Retina (tissue), 1 donor: ENCODE measurements around the gene SOX11.
"Not testable (repeated sequence)": the region's sequence is repeated elsewhere in the genome, so short reads cannot be mapped to it uniquely, and the experiment has no call there.

Experiments
- DNase-seq: peaks from one replicate; pipeline ENCODE4 v3.0.0-alpha.2; 2016

SOX11 gene

DNA sequence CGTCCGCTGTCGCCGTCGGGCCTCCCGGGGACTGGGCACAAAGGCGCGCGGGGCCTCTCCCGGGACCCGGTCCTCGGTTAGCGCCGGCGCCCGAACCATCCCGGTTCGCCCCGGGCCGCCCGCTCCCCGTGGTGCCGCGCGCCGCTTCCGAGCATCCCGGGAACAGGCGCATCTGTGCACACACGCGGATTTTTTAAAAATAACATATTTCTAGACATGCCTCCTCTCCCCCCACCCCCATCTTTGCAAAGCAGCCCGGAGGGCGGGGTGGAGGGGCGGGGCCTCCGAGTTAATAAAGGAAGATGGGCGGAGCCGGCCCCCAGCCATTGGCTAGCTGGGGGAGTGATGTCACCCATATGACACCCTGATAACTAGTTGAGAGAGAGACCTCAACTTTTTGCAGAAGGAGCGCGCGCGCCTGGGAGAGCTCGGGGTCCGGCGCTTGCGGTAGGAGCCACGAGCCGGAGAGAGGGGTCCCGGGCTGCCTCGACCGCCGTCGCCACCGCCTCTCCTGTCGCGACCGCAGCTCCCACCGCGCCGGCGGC, at the start of gene SOX11:
TSS of gene SOX11 (plus strand) at position 400 of the 545 bp plus-strand sequence. CDS start 338 bp downstream, outside the sequence.
- DNase-seq, result peak; percentile 100

DNA sequence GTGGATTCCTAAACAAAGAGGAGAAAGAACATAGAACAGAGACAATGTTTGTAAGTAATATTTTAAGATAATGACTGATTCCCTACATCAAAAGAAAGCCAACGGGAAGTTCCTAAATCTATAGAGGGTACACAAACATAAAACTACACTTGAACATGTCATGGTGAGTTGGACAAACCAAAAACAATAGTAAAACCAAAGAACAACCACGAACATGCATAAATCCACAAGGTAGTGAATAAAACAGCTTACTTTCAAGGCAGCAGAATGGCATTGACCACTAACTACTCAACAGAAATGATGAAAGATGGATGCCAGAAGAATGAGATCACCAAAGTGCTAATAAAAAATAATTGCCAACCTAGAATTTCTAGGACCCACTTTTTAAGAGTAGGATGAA, 39.5 kb upstream of the SOX11 start:
- not testable (repeated sequence) for DNase-seq

- not testable (repeated sequence) for DNase-seq
These were observed 38.4 kb upstream of the SOX11 start for GRCh38 chr2:5653756-5654155.

- DNase-seq, result no peak
These were observed 35.0 kb upstream of the SOX11 start for GRCh38 chr2:5657231-5657630.

DNA sequence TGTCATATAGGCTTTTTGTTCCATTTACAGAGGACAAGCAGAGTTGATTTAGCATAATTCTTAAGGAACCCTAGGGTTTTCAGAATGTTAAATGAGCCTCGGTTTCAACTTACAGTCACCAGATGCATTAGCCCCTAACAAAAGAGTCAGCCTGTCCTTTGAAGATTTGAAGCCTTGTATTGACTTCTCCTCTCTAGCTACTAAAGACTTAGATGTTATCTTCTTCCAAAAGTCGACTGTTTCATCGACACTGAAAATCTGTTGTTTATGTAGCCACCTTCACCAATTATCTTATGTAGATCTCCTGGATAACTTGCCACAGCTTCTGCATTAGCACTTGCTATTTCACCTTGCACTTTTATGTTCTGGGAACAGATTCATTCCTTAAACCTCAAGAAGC, 31.6 kb upstream of the SOX11 start:
- DNase-seq, result no peak

- DNase-seq, result no peak
These were observed 30.8 kb upstream of the SOX11 start for GRCh38 chr2:5661362-5661761.

DNA sequence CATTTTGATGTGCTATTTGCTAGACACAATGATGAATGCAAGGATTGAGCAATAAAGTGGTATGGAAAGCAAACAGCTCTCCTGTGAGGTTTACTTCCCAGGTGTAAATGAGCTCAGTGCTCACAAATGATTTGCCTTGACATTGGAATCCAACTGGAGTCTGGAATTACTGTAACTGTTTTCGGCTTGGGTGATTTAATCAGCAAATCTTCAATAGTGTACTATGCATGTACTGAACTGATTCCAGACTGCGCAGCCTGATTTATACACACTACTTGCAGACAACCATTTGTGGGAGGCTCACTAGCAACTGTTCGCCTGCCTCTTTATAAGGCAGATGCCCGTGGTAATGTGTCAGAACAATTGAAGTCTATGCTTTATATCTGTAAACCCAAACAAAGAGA, 27.9 kb upstream of the SOX11 start:
- peak; percentile 51 for DNase-seq

- peak; percentile 59 for DNase-seq
These were observed 27.1 kb upstream of the SOX11 start for GRCh38 chr2:5665066-5665465.

DNA sequence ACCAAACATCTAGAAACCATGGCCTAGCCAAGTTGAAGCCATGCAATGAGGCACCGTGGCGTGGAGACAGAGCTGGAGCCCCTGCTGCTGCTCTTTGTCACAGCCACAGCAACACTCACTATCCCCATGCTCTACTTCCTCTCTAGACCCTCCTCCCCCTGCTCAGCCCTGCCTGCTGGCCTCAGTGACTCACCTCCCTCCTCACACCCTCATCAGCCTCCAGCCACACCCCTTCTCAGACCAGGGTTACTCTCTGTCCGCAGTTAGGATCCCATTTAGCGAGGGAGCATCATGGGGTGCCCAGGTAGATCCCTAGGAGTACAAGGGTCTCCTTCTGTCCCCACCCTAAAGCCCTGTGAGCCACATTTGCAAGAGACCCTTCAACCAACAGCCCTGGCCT, 25.4 kb upstream of the SOX11 start:
- no peak for DNase-seq

DNA sequence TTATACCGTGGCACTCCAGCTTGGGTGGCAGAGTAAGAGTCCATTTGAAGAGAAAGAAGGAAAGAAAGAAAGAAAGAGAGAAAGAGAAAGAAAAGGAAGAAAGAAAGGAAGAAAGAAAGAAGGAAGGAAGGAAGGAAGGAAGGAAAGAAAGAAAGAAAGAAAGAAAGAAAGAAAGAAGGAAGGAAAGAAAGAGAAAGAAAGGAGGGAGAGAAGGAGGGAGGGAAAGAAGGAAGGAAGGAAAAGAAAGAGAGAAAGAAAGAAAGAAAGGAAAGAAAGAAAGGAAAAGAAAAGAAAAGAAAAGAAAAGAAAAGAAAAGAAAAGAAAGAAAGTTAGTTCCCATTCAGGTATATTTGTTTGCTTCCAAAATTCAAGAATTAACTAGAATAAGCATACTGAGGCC, 24.5 kb upstream of the SOX11 start:
- DNase-seq, result not testable (repeated sequence)

- peak; percentile 54 for DNase-seq
These were observed 23.4 kb upstream of the SOX11 start for GRCh38 chr2:5668682-5669250.

GRCh38 chr2:5672749-5673144, 19.4 kb upstream of the SOX11 start:
- no peak for DNase-seq

DNA sequence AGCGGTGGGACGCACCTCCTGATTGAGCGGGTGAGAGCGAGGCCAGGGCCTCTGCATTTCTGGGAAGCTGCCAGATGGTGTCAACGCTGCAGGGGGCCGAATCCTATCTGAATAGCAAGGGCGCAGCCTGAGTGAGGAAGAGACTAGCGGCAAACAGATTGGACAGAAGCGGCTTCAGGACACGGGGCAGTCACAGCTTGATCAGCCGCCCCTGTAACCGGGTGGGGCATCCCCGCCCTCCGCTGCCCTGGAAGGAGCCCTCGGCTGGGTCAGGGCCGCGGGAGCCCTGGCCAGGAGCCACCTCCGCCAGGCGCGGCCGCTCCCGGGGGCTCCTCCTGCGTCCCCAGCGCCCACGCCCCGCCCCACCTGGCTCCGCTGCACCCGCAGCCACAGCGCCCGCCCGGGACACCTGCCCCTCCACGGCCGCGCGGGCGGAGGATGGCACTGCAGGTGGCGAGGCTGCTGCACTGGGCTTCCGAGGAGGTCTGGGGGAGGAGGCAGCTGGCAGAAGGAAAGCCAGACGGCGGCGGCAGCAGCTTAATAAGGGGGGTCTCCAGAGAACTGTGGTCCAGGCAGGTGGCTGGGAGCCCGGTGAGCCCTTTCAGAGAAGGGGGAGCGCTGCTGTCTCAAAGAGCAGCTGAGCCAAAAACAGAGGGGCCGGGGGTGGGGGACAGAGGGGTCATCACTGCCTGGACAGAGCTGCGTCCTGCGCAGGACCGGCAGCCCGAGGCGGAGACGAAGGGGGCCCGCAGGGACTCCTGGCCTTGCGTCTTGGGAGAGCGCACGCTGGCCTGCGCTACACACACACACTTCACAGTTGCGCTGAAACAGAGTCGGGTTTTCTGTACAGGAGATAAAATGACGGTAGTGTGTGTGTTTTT, 18.8 kb upstream of the SOX11 start:
- DNase-seq, result peak; percentile 73

GRCh38 chr2:5674026-5674340, 18.2 kb upstream of the SOX11 start:
- DNase-seq, result no peak

DNA sequence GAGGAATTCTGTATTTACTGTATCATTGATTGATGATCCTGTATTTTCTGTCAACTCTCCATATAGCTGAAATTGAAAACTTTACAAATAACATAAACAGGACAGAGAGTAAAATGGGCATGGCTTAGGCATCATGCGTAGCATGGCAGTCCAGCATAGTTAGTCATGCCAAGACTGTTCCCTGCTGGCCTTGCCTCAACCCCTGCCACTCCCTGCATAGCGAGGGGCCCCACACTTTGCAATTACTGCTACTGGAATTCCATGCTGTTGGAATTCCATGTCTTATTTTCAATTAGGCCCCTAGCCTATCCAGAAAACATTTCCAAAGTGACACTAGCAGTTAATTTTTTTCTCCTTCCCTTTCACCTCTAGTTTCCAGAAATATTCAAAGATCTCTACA, 15.1 kb upstream of the SOX11 start:
- no peak for DNase-seq

DNA sequence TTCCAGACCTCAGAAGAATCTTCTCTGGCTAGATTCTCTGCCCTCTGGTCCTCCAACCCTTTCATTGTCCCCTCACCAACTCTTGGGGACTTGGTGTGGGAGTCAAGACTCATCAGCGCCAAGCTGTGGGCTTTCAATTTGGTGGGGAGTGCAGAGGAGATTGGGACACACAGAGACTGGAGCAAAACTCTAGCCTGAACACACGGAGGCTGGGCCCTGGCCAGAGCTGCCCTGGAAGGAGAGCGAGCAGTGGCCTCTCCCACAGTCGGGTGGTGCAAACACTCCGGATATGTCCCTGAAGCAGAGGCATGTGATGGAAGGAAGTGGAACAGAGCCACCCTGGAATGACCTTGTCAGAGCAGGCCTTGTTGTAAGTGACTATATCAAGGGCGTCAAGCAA, 8.7 kb upstream of the SOX11 start:
- DNase-seq, result no peak

DNA sequence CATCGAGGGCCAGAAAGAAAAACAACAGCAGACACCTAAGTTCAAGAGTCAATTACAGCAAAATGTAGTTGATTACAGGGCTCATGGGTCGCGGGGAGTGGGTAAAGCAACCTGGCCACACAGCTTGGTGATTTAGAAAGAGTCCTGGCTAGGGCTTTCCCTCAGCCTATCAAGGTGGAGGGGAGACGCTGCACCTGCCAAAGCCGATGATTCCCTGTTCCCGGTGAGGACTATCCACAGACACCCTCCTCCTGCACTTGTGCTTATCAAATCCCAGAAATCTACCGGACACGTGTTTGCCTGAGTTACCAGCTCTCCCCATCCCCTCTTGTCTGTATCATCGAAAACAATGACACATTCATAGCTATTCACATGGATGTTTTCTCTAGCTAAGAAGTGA, 7.0 kb upstream of the SOX11 start:
- DNase-seq, result no peak

- DNase-seq, result no peak
These were observed 6.1 kb upstream of the SOX11 start for GRCh38 chr2:5686068-5686467.

DNA sequence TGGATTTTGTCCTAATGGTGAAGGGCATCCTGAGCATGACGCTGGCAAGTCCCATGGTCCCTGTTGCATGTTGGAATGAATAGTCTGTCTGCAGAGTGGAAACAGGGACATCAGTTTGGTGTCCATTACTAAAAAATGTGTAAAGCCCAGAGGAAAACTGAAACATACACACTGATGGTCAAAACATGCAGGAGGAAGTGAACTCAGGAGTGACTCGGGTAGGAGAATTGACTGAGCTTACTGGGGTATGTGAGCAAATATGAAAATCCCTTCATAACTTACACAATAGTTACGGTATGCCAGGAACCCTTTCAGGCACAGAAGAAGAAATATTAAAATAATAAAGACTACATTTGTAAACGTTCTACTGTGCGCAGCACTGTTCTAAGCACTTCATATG, 5.6 kb upstream of the SOX11 start:
- DNase-seq, result no peak

- peak; percentile 52 for DNase-seq
These were observed 2.4 kb upstream of the SOX11 start for GRCh38 chr2:5689750-5690149.

GRCh38 chr2:5690286-5690685, 1.9 kb upstream of the SOX11 start:
- DNase-seq, result peak; percentile 71

GRCh38 chr2:5690718-5691220, 1.4 kb upstream of the SOX11 start:
- DNase-seq, result peak; percentile 91

DNA sequence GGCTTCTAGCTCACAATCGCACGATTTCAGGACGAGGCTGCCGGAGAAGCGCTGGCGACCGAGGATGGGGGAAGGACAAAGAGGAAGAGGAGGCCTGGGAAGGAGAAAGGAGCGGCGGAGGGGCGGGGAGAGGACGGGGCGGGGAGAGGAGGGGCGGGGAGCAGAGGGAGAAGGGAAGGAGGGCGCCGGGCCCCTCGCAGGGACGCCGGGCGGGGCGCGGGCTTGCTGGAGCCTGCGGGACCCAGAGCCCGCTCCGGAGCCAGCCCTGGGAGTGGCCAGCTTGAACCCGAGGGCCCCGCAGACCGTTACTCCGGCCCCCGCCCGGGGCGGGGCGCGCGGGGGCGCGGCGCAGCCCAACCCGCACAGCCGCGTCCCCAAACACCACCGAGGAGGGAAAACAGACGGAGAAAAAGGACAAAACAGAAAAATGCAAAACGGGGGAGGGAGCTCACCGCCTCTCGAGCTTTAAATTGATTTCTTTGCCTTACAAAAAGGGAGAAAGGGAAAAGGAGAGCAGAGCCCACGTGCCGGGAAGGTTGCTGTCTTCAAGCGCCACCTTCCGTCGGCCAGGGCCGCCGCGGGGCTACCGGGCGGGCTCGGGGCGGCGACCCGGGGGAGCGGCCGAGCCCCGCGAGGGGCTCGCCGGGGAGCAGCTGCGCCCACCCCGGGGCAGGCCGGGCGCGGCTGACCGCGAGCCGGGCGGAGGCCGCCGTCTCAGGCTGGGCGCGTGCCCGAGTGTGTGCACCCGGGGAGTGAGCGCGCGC, 781 bp upstream of the SOX11 start:
- DNase-seq, result peak; percentile 96
